ENCODE measurements around the gene GBX1.

The GBX1 gene

DNA sequence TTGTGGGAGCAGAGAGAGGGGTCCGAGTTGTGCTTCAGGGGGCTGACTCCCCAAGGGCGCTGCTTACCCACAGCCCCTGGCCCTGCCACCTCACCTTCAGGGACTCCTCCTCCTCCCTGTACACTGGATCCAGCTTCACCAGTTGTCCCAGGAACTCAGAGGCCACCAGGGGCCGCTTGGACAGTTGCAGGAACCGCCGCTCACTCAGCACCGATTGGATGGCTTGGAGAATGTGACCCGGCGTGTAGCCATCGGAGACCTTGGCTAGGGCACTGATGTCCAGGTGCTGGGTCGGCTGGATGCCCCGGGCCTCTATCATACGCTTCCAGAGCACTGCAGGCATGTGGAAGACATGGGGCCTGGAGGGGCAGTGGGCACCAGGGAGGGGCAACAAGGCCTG is 24.1 kb upstream of the GBX1 start:
- Histone ChIP-seq H3K36me3 (ENCODE audit: low read length) (no peaks in the 10 kb centered on the region), H3K79me2 (ENCODE audit: insufficient read depth, low read length) (no peaks in the 10 kb centered on the region), H4K20me1 (ENCODE audit: low read depth, low read length) (no peaks in the 10 kb centered on the region), H3K27ac (ENCODE audit: low read depth, low read length) (no peak overlapping the region), H3K4me3 (ENCODE audit: insufficient read depth, low read length, poor library complexity, severe bottlenecking) (no peak overlapping the region), H3K4me2 (ENCODE audit: low read depth, low read length, poor library complexity, severe bottlenecking) (no peak overlapping the region), H3K27me3 (ENCODE audit: low read length) (no peaks in the 10 kb centered on the region), H3K9me3 (ENCODE audit: insufficient read depth, low read length) (no peaks in the 10 kb centered on the region), H3K9ac (ENCODE audit: low read length) (no peak overlapping the region), H2AFZ (ENCODE audit: low read depth, low read length, severe bottlenecking) (no peak overlapping the region), H3K9me2 (replicated peaks; ENCODE audit: insufficient read depth, low read length) (no peaks in the 10 kb centered on the region), H3F3A (ENCODE audit: insufficient read depth) (no peaks in the 10 kb centered on the region)
- TF ChIP-seq EZH2phosphoT487 (conservative IDR thresholded peaks at IDR 0.05; ENCODE audit: low read length): no peak
- TF ChIP-seq, protein P1, sequence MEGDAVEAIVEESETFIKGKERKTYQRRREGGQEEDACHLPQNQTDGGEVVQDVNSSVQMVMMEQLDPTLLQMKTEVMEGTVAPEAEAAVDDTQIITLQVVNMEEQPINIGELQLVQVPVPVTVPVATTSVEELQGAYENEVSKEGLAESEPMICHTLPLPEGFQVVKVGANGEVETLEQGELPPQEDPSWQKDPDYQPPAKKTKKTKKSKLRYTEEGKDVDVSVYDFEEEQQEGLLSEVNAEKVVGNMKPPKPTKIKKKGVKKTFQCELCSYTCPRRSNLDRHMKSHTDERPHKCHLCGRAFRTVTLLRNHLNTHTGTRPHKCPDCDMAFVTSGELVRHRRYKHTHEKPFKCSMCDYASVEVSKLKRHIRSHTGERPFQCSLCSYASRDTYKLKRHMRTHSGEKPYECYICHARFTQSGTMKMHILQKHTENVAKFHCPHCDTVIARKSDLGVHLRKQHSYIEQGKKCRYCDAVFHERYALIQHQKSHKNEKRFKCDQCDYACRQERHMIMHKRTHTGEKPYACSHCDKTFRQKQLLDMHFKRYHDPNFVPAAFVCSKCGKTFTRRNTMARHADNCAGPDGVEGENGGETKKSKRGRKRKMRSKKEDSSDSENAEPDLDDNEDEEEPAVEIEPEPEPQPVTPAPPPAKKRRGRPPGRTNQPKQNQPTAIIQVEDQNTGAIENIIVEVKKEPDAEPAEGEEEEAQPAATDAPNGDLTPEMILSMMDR (IDR thresholded peaks at IDR 0.05; ENCODE audit: insufficient read depth, low read length, poor library complexity, severe bottlenecking): no peak

GRCh38 chr7:151189038-151189437 is 21.5 kb upstream of the GBX1 start:
- Histone ChIP-seq H3F3A (ENCODE audit: insufficient read depth) (no peaks in the 10 kb centered on the region), H3K27me3 (ENCODE audit: low read length) (no peaks in the 10 kb centered on the region), H3K27ac (ENCODE audit: low read depth, low read length) (no peak overlapping the region), H3K9me2 (replicated peaks; ENCODE audit: insufficient read depth, low read length) (no peaks in the 10 kb centered on the region), H2AFZ (ENCODE audit: low read depth, low read length, severe bottlenecking) (no peak overlapping the region), H3K4me3 (ENCODE audit: insufficient read depth, low read length, poor library complexity, severe bottlenecking) (no peak overlapping the region), H3K4me2 (ENCODE audit: low read depth, low read length, poor library complexity, severe bottlenecking) (no peak overlapping the region), H3K36me3 (ENCODE audit: low read length) (no peaks in the 10 kb centered on the region), H4K20me1 (ENCODE audit: low read depth, low read length) (no peaks in the 10 kb centered on the region), H3K9ac (ENCODE audit: low read length) (no peak overlapping the region), H3K9me3 (ENCODE audit: insufficient read depth, low read length) (no peaks in the 10 kb centered on the region), H3K79me2 (ENCODE audit: insufficient read depth, low read length) (no peaks in the 10 kb centered on the region)
- no peak for TF ChIP-seq EZH2phosphoT487 (conservative IDR thresholded peaks at IDR 0.05; ENCODE audit: low read length)
- TF ChIP-seq, protein P1 (IDR thresholded peaks at IDR 0.05; ENCODE audit: insufficient read depth, low read length, poor library complexity, severe bottlenecking): no peak

DNA sequence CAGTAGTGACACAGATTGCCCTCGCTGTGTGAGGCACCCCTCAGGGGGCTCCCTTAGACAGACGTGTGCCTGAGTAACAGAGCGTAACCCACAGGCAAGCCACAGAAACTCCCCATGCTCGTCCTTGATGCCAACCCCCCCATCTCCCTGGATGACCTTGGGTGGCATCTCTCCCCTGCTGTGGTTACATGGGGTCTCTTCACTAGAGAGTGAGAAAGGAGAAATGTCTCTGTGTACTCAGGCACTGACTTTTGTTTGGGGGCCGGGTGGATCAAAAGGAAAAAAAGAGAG is 20.7 kb upstream of the GBX1 start:
- Histone ChIP-seq H3K27ac (ENCODE audit: low read depth, low read length) (no peak overlapping the region), H3K4me2 (ENCODE audit: low read depth, low read length, poor library complexity, severe bottlenecking) (no peak overlapping the region), H3K9ac (ENCODE audit: low read length) (no peak overlapping the region), H3K79me2 (ENCODE audit: insufficient read depth, low read length) (no peaks in the 10 kb centered on the region), H2AFZ (ENCODE audit: low read depth, low read length, severe bottlenecking) (no peak overlapping the region), H3K4me3 (ENCODE audit: insufficient read depth, low read length, poor library complexity, severe bottlenecking) (no peak overlapping the region), H3K36me3 (ENCODE audit: low read length) (no peaks in the 10 kb centered on the region), H3K27me3 (ENCODE audit: low read length) (no peaks in the 10 kb centered on the region), H3K9me3 (ENCODE audit: insufficient read depth, low read length) (no peaks in the 10 kb centered on the region), H3K9me2 (replicated peaks; ENCODE audit: insufficient read depth, low read length) (no peaks in the 10 kb centered on the region), H3F3A (ENCODE audit: insufficient read depth) (no peaks in the 10 kb centered on the region), H4K20me1 (ENCODE audit: low read depth, low read length) (no peaks in the 10 kb centered on the region)
- TF ChIP-seq, protein P1 (IDR thresholded peaks at IDR 0.05; ENCODE audit: insufficient read depth, low read length, poor library complexity, severe bottlenecking): no peak
- TF ChIP-seq EZH2phosphoT487 (conservative IDR thresholded peaks at IDR 0.05; ENCODE audit: low read length): no peak

Measured in SU-DHL-6 (cell line).